ENCODE data around the gene THSD7A. TPM values are rescaled to one million over a fixed set of nuclear protein-coding genes. Genes with fewer than 3 reads are reported as not detected.
"Not testable (repeated sequence)": the region's sequence is repeated elsewhere in the genome, so short reads cannot be mapped to it uniquely, and the experiment has no call there.

THSD7A gene
- total RNA-seq, 2 experiments from 2014 or later = not detected

DNA sequence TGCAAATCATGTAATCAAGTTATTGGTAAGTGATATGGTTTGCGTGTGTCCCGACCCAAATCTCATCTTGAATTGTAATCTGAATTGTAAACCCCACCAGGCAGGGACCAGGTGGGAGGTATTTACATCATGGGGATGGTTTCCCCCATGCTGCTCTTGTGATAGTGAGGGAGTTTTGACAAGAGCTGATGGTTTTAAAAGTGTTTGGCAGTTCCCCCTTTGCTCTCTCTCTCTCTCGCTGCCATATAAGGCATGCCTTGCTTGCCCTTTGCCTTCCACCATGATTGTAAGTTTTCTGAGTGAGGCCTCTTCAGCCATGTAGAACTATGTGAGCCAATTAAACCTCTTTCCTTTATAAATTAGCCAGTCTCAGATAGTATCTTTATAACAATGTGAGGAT lies 302.6 kb downstream of the THSD7A start:
- H3K4me1 Mint-ChIP-seq = no peaks in the 10 kb centered on the region
- DNase-seq (no peak), ATAC-seq (no peak)
- no peaks in the 10 kb centered on the region for H3K27me3 Mint-ChIP-seq
- no peak overlapping the region for H3K4me3 Mint-ChIP-seq
- no peak overlapping the region for H3K27ac Mint-ChIP-seq
- H3K9me3 Mint-ChIP-seq (ENCODE audit: low read depth) = peaks cover 2% of the 10 kb centered on the region
- no peaks in the 10 kb centered on the region for H3K36me3 Mint-ChIP-seq
- CTCF ChIA-PET = interaction anchor here (1.2 kb wide), 1 partner anchor 13 kb away, joined by 3 read pairs; no protein-coding TSS in a partner anchor

DNA sequence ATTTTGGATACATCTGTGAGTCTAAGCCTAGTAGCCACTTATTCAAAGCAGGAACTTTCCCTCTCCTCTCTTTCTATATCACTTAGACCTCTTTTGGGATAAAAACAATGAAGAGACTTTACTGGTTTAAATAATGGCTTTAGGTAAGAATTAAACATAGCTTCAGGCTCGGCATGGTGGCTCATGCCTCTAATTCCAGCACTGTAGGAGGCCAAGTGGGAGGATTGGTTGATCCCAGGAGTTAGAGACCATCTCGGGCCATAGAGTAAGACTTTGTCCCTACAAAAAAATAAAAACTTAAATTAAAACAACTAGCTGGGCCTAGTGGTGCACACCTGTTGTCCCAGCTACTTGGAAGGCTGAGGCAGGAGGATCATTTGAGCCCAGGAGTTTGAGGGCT lies 304.3 kb downstream of the THSD7A start:
- Mint-ChIP-seq H3K36me3 (no peaks in the 10 kb centered on the region), H3K27me3 (no peaks in the 10 kb centered on the region)

GRCh38 chr7:11524476-11525397 lies 307.3 kb downstream of the THSD7A start:
- Mint-ChIP-seq H3K27me3 (no peaks in the 10 kb centered on the region), H3K9me3 (ENCODE audit: low read depth) (no peaks in the 10 kb centered on the region), H3K4me3 (no peak overlapping the region), H3K27ac (no peak overlapping the region), H3K4me1 (no peaks in the 10 kb centered on the region), H3K36me3 (no peaks in the 10 kb centered on the region)
- DNase-seq = no peak
- no peak for ATAC-seq
- CTCF ChIA-PET = no interaction called here

More for the DNA sequence above, 304.3 kb downstream of the THSD7A start:
- H3K4me3 Mint-ChIP-seq = no peak overlapping the region
- CTCF ChIA-PET = no interaction called here
- H3K4me1 Mint-ChIP-seq = no peaks in the 10 kb centered on the region
- H3K27ac Mint-ChIP-seq = no peak overlapping the region
- peaks cover 2% of the 10 kb centered on the region for H3K9me3 Mint-ChIP-seq (ENCODE audit: low read depth)
- DNase-seq (no peak), ATAC-seq (no peak)

- H3K36me3 Mint-ChIP-seq; ATAC-seq; H3K9me3 Mint-ChIP-seq (ENCODE audit: low read depth); H3K4me1 Mint-ChIP-seq; CTCF ChIA-PET; H3K27me3 Mint-ChIP-seq; H3K4me3 Mint-ChIP-seq; DNase-seq; H3K27ac Mint-ChIP-seq: not testable (repeated sequence)
These were observed 310.0 kb downstream of the THSD7A start for GRCh38 chr7:11521964-11522499.

DNA sequence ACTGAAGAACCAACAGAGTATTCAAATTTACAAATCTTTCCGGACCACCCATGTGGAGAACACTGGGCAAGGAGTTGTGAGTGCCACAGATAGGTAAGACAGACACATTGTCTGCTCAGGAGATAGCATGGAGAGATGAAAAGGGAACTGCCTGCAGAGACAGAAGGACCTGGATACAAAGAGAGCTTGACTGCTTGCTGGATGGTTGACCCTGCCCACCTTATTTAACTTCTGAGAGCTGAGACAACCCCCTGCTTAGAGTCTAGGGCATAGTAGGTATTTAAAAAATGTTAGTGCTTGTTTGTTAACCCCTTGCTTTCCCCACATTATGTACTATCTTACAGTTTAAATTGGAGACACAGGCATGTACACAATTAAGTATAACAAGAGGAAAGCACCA lies 314.1 kb downstream of the THSD7A start:
- ATAC-seq (no peak), DNase-seq (no peak)
- Mint-ChIP-seq H3K9me3 (ENCODE audit: low read depth) (no peaks in the 10 kb centered on the region), H3K36me3 (no peaks in the 10 kb centered on the region), H3K4me1 (no peaks in the 10 kb centered on the region), H3K4me3 (no peak overlapping the region), H3K27ac (no peak overlapping the region), H3K27me3 (no peaks in the 10 kb centered on the region)
- CTCF ChIA-PET = no interaction called here

DNA sequence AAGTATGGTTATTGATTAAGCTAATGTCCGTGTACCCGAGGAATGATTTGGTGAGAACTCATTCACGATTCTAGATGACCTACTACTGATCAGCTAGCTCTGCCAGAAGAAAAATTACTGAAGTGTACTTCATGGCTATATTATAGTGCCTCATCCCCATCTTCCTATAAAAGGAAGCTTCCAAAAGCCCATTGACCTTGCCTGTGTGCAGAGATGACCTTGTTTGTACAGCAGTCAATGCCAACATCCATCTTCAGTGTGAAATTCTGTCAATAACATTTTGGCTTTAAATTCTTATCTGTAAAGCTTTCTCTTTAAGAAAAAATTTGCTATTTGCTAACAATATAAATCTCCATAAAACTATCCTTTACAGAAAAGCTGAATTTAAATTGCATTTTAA lies 315.7 kb downstream of the THSD7A start:
- no peaks in the 10 kb centered on the region for H3K4me1 Mint-ChIP-seq
- no peaks in the 10 kb centered on the region for H3K36me3 Mint-ChIP-seq
- no peaks in the 10 kb centered on the region for H3K9me3 Mint-ChIP-seq (ENCODE audit: low read depth)
- no peak overlapping the region for H3K4me3 Mint-ChIP-seq
- no peak overlapping the region for H3K27ac Mint-ChIP-seq
- ATAC-seq = no peak
- no peaks in the 10 kb centered on the region for H3K27me3 Mint-ChIP-seq
- DNase-seq = no peak
- CTCF ChIA-PET = interaction anchor here (1.1 kb wide), 1 partner anchor 13 kb away, joined by 3 read pairs; no protein-coding TSS in a partner anchor

GRCh38 chr7:11513460-11513859 lies 318.5 kb downstream of the THSD7A start:
- ATAC-seq (no peak), DNase-seq (no peak)
- Mint-ChIP-seq H3K9me3 (ENCODE audit: low read depth) (no peaks in the 10 kb centered on the region), H3K27ac (no peak overlapping the region), H3K27me3 (no peaks in the 10 kb centered on the region), H3K4me3 (no peak overlapping the region), H3K36me3 (no peaks in the 10 kb centered on the region), H3K4me1 (no peaks in the 10 kb centered on the region)
- CTCF ChIA-PET = no interaction called here

DNA sequence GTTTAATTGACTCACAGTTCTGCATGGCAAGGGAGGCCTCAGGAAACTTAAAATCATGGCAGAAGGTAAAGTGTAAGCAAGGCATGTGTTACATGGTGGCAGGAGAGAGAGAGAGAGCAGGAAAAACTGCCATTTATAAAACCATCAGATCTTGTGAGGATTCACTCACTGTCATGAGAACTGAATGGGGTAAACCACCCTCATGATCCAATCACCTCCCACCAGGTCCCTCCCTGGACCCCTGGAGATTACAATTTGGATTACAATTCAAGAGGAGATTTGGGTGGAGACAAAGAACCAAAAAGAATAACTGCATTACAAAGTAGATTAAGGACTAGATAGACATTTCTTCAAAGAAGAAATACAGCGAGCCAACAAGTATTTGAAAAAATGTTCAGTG lies 324.1 kb downstream of the THSD7A start:
- CTCF ChIA-PET = no interaction called here
- Mint-ChIP-seq H3K9me3 (ENCODE audit: low read depth) (no peaks in the 10 kb centered on the region), H3K27me3 (no peaks in the 10 kb centered on the region), H3K27ac (no peak overlapping the region), H3K4me3 (no peak overlapping the region), H3K36me3 (no peaks in the 10 kb centered on the region), H3K4me1 (no peaks in the 10 kb centered on the region)
- ATAC-seq = no peak
- DNase-seq = no peak

- DNase-seq (no peak), ATAC-seq (no peak)
- Mint-ChIP-seq H3K4me3 (no peak overlapping the region), H3K27me3 (no peaks in the 10 kb centered on the region), H3K4me1 (no peaks in the 10 kb centered on the region), H3K9me3 (ENCODE audit: low read depth) (peaks cover 5% of the 10 kb centered on the region), H3K36me3 (no peaks in the 10 kb centered on the region), H3K27ac (no peak overlapping the region)
- CTCF ChIA-PET = no interaction called here
These were observed 325.6 kb downstream of the THSD7A start for GRCh38 chr7:11506417-11506816.

- CTCF ChIA-PET = no interaction called here
- Mint-ChIP-seq H3K9me3 (ENCODE audit: low read depth) (peaks cover 5% of the 10 kb centered on the region), H3K36me3 (no peaks in the 10 kb centered on the region), H3K4me1 (no peaks in the 10 kb centered on the region), H3K4me3 (no peak overlapping the region), H3K27me3 (no peaks in the 10 kb centered on the region), H3K27ac (no peak overlapping the region)
- DNase-seq = no peak
- ATAC-seq = no peak
These were observed 326.5 kb downstream of the THSD7A start for GRCh38 chr7:11505471-11505985.

- Mint-ChIP-seq H3K27ac (no peak overlapping the region), H3K27me3 (no peaks in the 10 kb centered on the region), H3K36me3 (no peaks in the 10 kb centered on the region), H3K9me3 (ENCODE audit: low read depth) (peaks cover 1% of the 10 kb centered on the region), H3K4me1 (no peaks in the 10 kb centered on the region), H3K4me3 (no peak overlapping the region)
- no peak for DNase-seq
- no peak for ATAC-seq
- CTCF ChIA-PET = no interaction called here
These were observed 339.7 kb downstream of the THSD7A start for GRCh38 chr7:11492307-11492706.

- no peaks in the 10 kb centered on the region for H3K27me3 Mint-ChIP-seq
- CTCF ChIA-PET = no interaction called here
- no peak overlapping the region for H3K4me3 Mint-ChIP-seq
- no peak overlapping the region for H3K27ac Mint-ChIP-seq
- ATAC-seq (no peak), DNase-seq (no peak)
- peaks cover 1% of the 10 kb centered on the region for H3K9me3 Mint-ChIP-seq (ENCODE audit: low read depth)
- H3K36me3 Mint-ChIP-seq = no peaks in the 10 kb centered on the region
- H3K4me1 Mint-ChIP-seq = no peaks in the 10 kb centered on the region
These were observed 340.2 kb downstream of the THSD7A start for GRCh38 chr7:11491811-11492210.

GRCh38 chr7:11489280-11489679 lies 342.7 kb downstream of the THSD7A start:
- CTCF ChIA-PET = no interaction called here
- no peak overlapping the region for H3K4me3 Mint-ChIP-seq
- H3K36me3 Mint-ChIP-seq = no peaks in the 10 kb centered on the region
- peaks cover 1% of the 10 kb centered on the region for H3K9me3 Mint-ChIP-seq (ENCODE audit: low read depth)
- ATAC-seq = no peak
- DNase-seq = no peak
- H3K4me1 Mint-ChIP-seq = no peaks in the 10 kb centered on the region
- H3K27ac Mint-ChIP-seq = no peak overlapping the region
- H3K27me3 Mint-ChIP-seq = no peaks in the 10 kb centered on the region

DNA sequence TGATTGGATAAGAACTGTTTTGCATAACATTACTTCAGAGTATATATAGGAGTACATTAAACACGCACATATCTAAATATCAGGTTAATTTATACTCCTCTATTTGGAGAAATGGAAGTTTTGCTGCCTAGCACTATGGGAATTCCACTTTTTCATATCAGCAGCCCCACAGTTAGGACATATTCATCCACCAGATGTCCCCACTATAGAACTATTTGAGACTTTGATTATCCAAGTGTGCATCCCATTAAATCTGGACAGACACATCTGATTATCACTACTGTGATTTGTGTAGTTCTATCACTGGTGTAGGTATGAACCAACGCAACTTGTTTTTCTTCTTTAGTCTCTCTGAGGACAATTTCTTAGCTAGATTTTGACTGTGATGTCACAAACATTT lies 345.7 kb downstream of the THSD7A start:
- Mint-ChIP-seq H3K9me3 (ENCODE audit: low read depth) (peaks cover 1% of the 10 kb centered on the region), H3K27ac (no peak overlapping the region), H3K4me1 (no peaks in the 10 kb centered on the region), H3K36me3 (no peaks in the 10 kb centered on the region), H3K27me3 (no peaks in the 10 kb centered on the region), H3K4me3 (no peak overlapping the region)
- ATAC-seq = no peak
- no peak for DNase-seq
- CTCF ChIA-PET = no interaction called here

All from activated CD8-positive, alpha-beta memory T cell treated with anti-CD3 and anti-CD28 coated beads, Interleukin-2, amount 10 ng/mL, durations not matched to agents 7 days and 5 days (primary cell).